ENCODE results near the gene ITGA8.

Gene ITGA8

GRCh38 chr10:15487376-15487775, 232.3 kb downstream of the ITGA8 start:
- no peak overlapping the region for H2AFZ ChIP-seq (ENCODE audit: low read length)

GRCh38 chr10:15486404-15486803, 233.3 kb downstream of the ITGA8 start:
- Histone ChIP-seq H3K9ac (ENCODE audit: low read length) (no peak overlapping the region), H3K9me3 (ENCODE audit: low read length) (no peaks in the 10 kb centered on the region), H3K4me1 (ENCODE audit: insufficient read depth, low read length, severe bottlenecking) (no peaks in the 10 kb centered on the region), H3K4me3 (ENCODE audit: low read depth, low read length, poor library complexity, severe bottlenecking) (no peak overlapping the region), H3K27ac (ENCODE audit: low read depth, low read length, poor library complexity, severe bottlenecking) (no peak overlapping the region), H3K4me2 (ENCODE audit: low read length) (no peak overlapping the region), H3K27me3 (ENCODE audit: insufficient read depth, low read length) (no peaks in the 10 kb centered on the region), H3K9me2 (ENCODE audit: low read depth, low read length) (no peaks in the 10 kb centered on the region), H3K36me3 (ENCODE audit: insufficient read depth, low read length) (no peaks in the 10 kb centered on the region), H4K20me1 (ENCODE audit: insufficient read depth, low read length) (no peaks in the 10 kb centered on the region), H3F3A (ENCODE audit: insufficient read depth, low read length) (no peaks in the 10 kb centered on the region), H3K79me2 (ENCODE audit: insufficient read depth, low read length) (no peaks in the 10 kb centered on the region), H2AFZ (ENCODE audit: low read length) (no peak overlapping the region)
- TF ChIP-seq CTCF (IDR thresholded peaks at IDR 0.05; ENCODE audit: low read length) (no peak), EZH2 (IDR thresholded peaks at IDR 0.05; ENCODE audit: borderline replicate concordance, low read length) (no peak)

More at GRCh38 chr10:15487376-15487775, 232.3 kb downstream of the ITGA8 start:
- Histone ChIP-seq H3K79me2 (ENCODE audit: insufficient read depth, low read length) (no peaks in the 10 kb centered on the region), H3K9ac (ENCODE audit: low read length) (no peak overlapping the region), H3K9me3 (ENCODE audit: low read length) (no peaks in the 10 kb centered on the region), H3K9me2 (ENCODE audit: low read depth, low read length) (no peaks in the 10 kb centered on the region), H3K4me2 (ENCODE audit: low read length) (no peak overlapping the region), H3K27me3 (ENCODE audit: insufficient read depth, low read length) (no peaks in the 10 kb centered on the region), H3F3A (ENCODE audit: insufficient read depth, low read length) (no peaks in the 10 kb centered on the region), H3K4me1 (ENCODE audit: insufficient read depth, low read length, severe bottlenecking) (no peaks in the 10 kb centered on the region), H4K20me1 (ENCODE audit: insufficient read depth, low read length) (no peaks in the 10 kb centered on the region), H3K36me3 (ENCODE audit: insufficient read depth, low read length) (no peaks in the 10 kb centered on the region), H3K4me3 (ENCODE audit: low read depth, low read length, poor library complexity, severe bottlenecking) (no peak overlapping the region), H3K27ac (ENCODE audit: low read depth, low read length, poor library complexity, severe bottlenecking) (no peak overlapping the region)
- TF ChIP-seq CTCF (IDR thresholded peaks at IDR 0.05; ENCODE audit: low read length) (no peak), EZH2 (IDR thresholded peaks at IDR 0.05; ENCODE audit: borderline replicate concordance, low read length) (no peak)

- H3K36me3 ChIP-seq (ENCODE audit: insufficient read depth, low read length) = no peaks in the 10 kb centered on the region
- TF ChIP-seq EZH2 (IDR thresholded peaks at IDR 0.05; ENCODE audit: borderline replicate concordance, low read length) (no peak), CTCF (IDR thresholded peaks at IDR 0.05; ENCODE audit: low read length) (no peak)
- no peaks in the 10 kb centered on the region for H3K9me3 ChIP-seq (ENCODE audit: low read length)
- no peaks in the 10 kb centered on the region for H3K4me1 ChIP-seq (ENCODE audit: insufficient read depth, low read length, severe bottlenecking)
- H3K27me3 ChIP-seq (ENCODE audit: insufficient read depth, low read length) = no peaks in the 10 kb centered on the region
- no peak overlapping the region for H2AFZ ChIP-seq (ENCODE audit: low read length)
- H3K9ac ChIP-seq (ENCODE audit: low read length) = no peak overlapping the region
- H3K27ac ChIP-seq (ENCODE audit: low read depth, low read length, poor library complexity, severe bottlenecking) = no peak overlapping the region
- H3K79me2 ChIP-seq (ENCODE audit: insufficient read depth, low read length) = no peaks in the 10 kb centered on the region
- H3K4me2 ChIP-seq (ENCODE audit: low read length) = no peak overlapping the region
- no peaks in the 10 kb centered on the region for H3F3A ChIP-seq (ENCODE audit: insufficient read depth, low read length)
- no peaks in the 10 kb centered on the region for H4K20me1 ChIP-seq (ENCODE audit: insufficient read depth, low read length)
- H3K9me2 ChIP-seq (ENCODE audit: low read depth, low read length) = no peaks in the 10 kb centered on the region
- H3K4me3 ChIP-seq (ENCODE audit: low read depth, low read length, poor library complexity, severe bottlenecking) = no peak overlapping the region
Observed at GRCh38 chr10:15485684-15486316, 233.9 kb downstream of the ITGA8 start.

All from OCI-LY1 (cell line).